ENCODE measurements around the gene ANXA2. TPM values are rescaled to one million over a fixed set of nuclear protein-coding genes. Genes with fewer than 3 reads are reported as not detected.
A peak's percentile ranks its signal among the peaks of the same experiment; 100 is the strongest.

The ANXA2 gene
- total RNA-seq, 6 experiments from 2014 or later = 4,445 to 5,074 (median 4,643) TPM

DNA sequence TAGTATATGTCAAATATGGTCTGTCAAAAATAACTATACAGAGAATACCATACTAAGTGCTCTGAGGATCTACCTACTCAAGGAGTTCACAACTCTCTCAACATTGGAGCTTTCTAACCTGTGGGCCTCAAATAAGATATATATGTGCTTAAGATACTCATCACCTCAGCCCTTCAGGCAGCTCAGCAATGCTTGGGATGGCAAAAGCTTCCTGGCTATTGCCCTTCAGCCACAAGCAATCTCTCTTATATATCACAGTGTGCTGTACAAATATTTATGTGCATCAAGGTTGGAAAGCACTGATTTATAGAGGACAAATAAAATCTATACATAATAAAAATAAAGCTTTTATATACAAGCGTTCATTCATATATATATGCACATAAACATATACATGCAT, 40.9 kb upstream of the ANXA2 start:
- no peaks in the 10 kb centered on the region for H3K9me3 Mint-ChIP-seq
- no peak for DNase-seq
- no peak overlapping the region for H3K4me3 Mint-ChIP-seq
- TF ChIP-seq, protein P1, sequence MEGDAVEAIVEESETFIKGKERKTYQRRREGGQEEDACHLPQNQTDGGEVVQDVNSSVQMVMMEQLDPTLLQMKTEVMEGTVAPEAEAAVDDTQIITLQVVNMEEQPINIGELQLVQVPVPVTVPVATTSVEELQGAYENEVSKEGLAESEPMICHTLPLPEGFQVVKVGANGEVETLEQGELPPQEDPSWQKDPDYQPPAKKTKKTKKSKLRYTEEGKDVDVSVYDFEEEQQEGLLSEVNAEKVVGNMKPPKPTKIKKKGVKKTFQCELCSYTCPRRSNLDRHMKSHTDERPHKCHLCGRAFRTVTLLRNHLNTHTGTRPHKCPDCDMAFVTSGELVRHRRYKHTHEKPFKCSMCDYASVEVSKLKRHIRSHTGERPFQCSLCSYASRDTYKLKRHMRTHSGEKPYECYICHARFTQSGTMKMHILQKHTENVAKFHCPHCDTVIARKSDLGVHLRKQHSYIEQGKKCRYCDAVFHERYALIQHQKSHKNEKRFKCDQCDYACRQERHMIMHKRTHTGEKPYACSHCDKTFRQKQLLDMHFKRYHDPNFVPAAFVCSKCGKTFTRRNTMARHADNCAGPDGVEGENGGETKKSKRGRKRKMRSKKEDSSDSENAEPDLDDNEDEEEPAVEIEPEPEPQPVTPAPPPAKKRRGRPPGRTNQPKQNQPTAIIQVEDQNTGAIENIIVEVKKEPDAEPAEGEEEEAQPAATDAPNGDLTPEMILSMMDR (IDR thresholded peaks at IDR 0.05) = no peak
- H3K36me3 Mint-ChIP-seq (ENCODE audit: low read depth) = no peaks in the 10 kb centered on the region; the same call in 1 of the 2 replicates
- peaks cover 41% of the 10 kb centered on the region for H3K4me1 Mint-ChIP-seq (ENCODE audit: low read depth)
- H3K27me3 Mint-ChIP-seq (ENCODE audit: insufficient read depth) = no peaks in the 10 kb centered on the region
- H3K27ac Mint-ChIP-seq = no peak overlapping the region

DNA sequence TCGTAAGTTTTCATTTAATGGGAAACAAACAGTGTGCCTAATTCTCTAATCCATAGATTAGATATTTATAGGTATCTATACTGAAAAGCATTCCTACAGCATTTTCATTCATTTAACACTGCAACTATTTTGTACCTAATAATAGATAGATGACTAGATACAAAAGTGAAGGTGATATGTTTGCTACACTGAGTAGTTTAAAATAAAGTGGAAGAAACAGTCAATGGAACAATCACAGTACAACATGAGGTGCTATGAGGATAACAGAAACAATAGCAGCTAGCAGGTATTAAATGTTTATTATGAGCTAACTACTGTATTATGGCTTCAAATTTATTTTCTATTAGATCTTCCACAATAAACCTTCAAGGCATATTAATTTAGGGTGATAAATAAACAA, 31.1 kb upstream of the ANXA2 start:
- DNase-seq = no peak
- no peak overlapping the region for H3K27ac Mint-ChIP-seq
- no peaks in the 10 kb centered on the region for H3K9me3 Mint-ChIP-seq
- H3K4me3 Mint-ChIP-seq = no peak overlapping the region
- H3K4me1 Mint-ChIP-seq (ENCODE audit: low read depth) = peaks cover 41% of the 10 kb centered on the region
- no peaks in the 10 kb centered on the region for H3K27me3 Mint-ChIP-seq (ENCODE audit: insufficient read depth)
- TF ChIP-seq, protein P1 (IDR thresholded peaks at IDR 0.05) = no peak
- peaks cover 16% of the 10 kb centered on the region for H3K36me3 Mint-ChIP-seq (ENCODE audit: low read depth)

DNA sequence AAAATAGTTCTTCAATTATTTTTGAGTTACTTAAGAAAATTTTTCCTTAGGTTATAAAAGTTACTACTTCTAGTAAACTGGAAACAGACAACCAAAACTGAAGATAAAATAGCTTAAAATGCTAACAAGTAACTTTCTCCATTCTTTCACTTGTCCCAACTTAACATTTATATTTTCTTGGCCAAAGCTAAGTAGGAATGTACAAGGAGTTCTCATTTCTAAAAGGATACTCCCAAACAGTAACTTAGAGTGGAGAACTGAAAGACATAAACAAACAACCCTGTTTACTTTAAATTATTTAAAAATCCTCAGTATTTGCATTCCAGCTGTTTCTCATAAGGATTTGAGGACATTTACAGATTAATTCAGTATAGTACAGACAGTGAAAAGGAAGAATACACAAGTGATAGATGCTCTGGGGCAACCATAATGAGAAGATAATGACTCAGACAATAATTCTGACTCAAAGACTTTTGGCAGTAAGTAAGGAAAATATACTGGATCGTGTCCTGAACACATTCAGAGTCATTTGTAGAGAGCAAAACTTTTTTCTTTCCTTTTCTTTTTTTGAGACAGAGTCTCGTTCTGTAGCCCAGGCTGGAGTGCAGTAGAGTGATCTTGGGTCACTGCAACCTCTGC, 29.2 kb upstream of the ANXA2 start:
- peak overlapping the region; percentile 90 for H3K27ac Mint-ChIP-seq
- peaks cover 16% of the 10 kb centered on the region for H3K36me3 Mint-ChIP-seq (ENCODE audit: low read depth)

DNA sequence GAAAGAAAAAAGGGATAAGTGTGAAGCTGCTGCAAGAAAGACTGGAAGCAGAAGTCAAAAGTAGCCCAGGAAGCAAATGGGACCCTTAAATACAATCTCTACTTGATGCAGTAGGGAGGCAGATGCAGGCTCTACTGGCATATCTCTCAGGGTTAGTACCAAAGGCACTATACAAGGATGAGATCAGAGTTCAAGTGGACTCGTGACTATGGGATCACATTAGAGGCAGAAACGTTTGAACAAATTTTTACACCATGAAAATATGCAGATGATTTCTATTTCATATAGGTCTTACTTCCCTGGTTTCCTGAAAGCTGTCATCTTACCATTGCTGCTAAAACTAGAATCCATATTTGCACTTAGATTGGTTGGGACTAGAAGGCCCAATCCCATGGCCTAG, 27.7 kb upstream of the ANXA2 start:
- Mint-ChIP-seq H3K4me1 (ENCODE audit: low read depth) (peaks cover 74% of the 10 kb centered on the region), H3K9me3 (no peaks in the 10 kb centered on the region), H3K27me3 (ENCODE audit: insufficient read depth) (no peaks in the 10 kb centered on the region), H3K27ac (no peak overlapping the region), H3K36me3 (ENCODE audit: low read depth) (peaks cover 11% of the 10 kb centered on the region), H3K4me3 (no peak overlapping the region)
- TF ChIP-seq, protein P1 (IDR thresholded peaks at IDR 0.05) = no peak
- no peak for DNase-seq

More for the DNA sequence above, 29.2 kb upstream of the ANXA2 start:
- peaks cover 59% of the 10 kb centered on the region for H3K4me1 Mint-ChIP-seq (ENCODE audit: low read depth)
- peak overlapping the region; percentile 80 for H3K4me3 Mint-ChIP-seq
- TF ChIP-seq, protein P1 (IDR thresholded peaks at IDR 0.05) = no peak
- no peaks in the 10 kb centered on the region for H3K9me3 Mint-ChIP-seq
- H3K27me3 Mint-ChIP-seq (ENCODE audit: insufficient read depth) = no peaks in the 10 kb centered on the region
- peak; percentile 80 for DNase-seq

DNA sequence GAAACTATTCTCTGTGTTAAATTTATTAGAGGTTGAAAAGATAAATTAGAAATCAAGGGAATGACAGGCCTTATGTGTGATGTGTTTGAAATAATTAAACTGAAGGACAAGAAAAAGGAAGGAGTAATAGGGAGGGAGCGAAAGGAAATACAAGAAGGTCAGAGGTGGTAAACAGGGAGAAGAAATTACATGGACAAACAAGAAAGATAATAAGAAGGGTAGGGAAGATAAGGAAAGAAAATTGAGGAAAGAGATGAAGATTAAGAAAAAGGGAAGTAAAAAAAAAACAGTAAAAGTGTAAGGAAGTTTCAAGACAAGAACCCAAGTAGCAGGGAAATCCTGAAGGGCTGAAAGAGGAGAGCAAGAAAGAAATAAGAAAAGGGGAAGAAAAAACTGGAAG, 26.2 kb upstream of the ANXA2 start:
- Mint-ChIP-seq H3K4me3 (peak overlapping the region; percentile 79), H3K27me3 (ENCODE audit: insufficient read depth) (no peaks in the 10 kb centered on the region), H3K9me3 (no peaks in the 10 kb centered on the region), H3K36me3 (ENCODE audit: low read depth) (peaks cover 11% of the 10 kb centered on the region; the same call in 1 of the 2 replicates), H3K27ac (peak overlapping the region; percentile 93), H3K4me1 (ENCODE audit: low read depth) (peaks cover 89% of the 10 kb centered on the region)
- TF ChIP-seq, protein P1 (IDR thresholded peaks at IDR 0.05) = no peak
- DNase-seq = no peak

Measured in HFFc6 (cell line).